ENCODE results near the gene FBXO31.

FBXO31 gene

GRCh38 chr16:87327798-87328495, 55.6 kb downstream of the FBXO31 start:
- DNase-seq = no peak

DNA sequence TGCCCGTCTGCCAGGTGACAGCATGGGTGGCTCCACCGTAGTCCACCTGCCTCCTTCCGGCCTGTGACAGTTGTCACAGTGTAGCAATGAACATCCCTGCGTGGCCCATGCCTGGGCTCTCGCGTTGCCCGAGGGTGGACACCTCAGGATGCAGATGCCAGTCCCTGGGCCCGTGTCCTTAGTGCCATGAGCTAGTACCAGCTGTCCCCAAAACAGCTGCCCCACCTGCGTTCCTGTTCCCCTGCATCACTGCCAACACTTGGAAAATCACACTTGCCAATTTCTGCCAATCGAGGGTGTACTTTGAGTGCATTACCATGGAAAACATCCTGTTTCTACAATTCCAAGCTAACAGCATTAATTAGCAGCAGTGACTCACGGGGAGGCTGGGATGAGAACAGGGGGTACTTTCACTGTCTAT, 57.4 kb downstream of the FBXO31 start:
- peak in 3 of 14 donors; percentile 9 to 35 (median 16) for DNase-seq

GRCh38 chr16:87325423-87325858, 58.1 kb downstream of the FBXO31 start:
- no peak for DNase-seq

DNA sequence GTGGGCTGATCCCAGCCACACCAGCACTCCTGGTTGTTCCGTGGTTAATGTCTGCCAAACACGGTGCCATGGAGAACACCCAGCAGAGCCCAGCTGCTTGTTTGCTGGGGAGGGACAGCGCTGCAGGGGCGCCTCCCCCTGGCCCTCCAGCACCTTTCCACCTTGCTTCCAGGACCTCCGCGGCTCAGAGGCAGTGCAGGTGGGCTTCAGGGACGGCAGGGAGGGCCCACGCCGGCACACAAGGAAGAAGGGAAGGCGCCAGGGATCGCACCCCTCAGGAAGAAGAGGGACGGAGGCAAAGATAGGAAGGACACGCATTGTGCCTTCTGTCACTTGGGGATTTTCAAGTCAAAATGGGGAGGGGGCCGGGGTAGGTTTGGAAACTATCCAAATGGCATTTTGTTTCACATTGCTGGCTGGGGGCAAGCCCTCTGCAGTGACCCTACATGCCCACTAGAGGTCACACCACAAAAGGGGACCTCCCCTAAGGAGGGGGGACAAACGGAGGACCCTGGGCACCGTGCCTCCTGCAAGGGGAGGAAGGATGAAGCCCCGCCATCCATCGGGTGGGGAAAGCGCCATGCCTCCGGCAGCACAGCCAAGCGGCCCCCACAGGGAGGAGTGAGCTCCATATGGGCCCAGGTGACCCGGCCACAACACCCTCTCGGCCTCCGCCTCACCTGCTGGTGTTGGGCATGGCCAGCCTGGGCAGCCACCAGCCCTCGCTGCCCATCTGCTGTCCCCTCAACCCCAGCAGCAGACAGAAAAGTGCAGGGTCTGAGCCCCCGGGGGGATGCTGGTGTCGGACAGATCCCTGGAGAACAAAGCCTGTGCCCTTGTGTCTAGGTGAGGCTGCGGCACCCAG, 58.9 kb downstream of the FBXO31 start:
- DNase-seq = peak in 5 of 14 donors; percentile 9 to 77 (median 28)

GRCh38 chr16:87323727-87324410, 59.7 kb downstream of the FBXO31 start:
- DNase-seq = no peak

DNA sequence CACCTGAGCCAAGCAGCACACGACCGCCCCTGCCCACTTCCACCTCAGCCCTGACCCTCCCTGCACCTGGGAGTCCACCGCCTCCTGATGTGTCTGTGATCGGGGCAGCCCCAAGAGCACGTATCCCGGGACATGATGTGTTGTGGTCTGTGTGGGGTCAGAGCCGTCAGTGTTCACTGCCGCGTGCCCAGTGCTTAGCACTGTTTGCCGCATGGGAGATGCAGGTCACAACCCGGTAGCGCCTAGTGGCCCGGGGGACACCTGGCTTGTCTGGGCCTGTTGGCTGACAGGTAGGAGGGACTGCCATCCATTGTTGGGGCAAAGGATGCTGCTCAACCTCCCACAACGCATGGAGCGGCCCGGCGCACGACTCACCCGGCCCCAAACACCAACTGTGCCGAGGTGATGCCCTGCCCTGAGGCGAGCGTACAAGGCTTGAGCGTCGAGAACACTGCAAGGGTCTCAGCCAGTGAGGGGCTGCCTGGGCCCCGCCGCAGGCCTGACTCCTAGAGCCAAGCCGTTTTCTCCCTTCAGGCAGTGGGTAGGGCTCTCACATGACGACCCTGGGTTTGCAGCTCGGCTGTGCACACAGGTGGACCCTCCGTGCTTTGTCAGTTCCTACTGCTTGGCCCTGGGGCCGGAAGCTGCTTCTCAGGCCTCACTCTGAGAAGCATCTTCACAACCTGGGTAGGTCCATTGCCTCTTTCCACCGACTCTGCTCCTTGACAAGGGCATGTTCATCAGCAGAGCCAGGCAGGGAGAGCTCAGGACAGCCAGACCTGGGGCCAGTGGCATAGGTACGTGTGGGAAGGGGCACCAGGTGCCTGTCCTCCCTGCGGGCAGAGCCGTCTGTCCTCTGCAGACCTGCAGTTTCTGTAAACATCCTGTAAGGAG, 60.5 kb downstream of the FBXO31 start:
- DNase-seq = no peak

DNA sequence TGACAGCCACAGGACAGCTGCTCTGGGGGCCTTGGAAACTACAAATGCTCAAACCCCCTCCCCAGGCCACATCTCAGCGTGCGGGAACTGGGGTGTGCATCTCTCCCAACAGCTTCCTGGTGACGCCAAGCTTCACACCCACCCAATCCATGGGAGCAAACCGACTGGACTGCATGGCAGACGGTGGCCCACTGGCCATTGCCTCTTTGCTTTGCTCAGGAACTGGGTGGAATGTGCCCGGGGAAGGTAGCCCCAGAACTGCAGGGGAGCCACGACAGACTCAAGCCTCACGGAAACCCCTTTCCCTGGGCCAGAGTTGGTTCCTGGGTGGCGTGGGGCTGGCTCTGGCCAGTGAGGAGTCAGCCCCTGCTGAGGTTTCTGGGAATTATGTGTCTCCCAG, 61.2 kb downstream of the FBXO31 start:
- DNase-seq = no peak

DNA sequence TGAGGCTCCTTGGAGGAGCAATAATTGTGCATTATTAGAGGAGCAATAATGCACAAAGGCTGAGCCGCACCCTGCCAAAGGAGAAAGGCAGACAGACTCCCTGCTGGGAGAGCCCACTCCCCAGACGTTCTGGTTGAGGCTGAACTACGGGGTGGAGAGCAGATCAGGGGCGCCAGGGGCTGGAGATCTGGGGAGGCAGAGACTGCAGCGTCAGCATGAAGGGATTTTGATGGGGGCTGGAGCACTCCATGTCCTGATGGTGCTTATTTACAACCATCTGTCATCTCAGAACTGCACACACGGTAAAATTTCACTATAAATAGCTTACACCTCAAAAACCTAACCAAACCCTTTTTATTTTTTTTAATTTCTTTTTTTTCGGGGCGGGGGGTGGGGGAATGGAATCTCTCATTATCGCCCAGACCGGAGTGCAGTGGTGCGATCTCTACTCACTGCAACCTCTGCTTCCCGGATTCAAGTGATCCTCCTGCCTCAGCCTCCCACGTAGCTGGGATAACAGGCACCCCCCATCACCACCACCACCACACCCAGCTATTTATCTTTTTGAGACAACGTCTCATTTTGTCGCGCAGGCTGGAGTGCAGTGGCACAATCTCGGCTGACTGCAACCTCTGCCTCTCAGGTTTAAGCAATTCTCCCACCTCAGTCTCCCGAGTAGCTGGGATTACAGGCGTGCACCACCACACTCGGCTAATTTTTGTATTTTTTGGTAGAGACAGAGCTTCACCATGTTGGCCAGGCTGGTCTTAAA, 62.1 kb downstream of the FBXO31 start:
- peak in 1 of 14 donors; percentile 84 for DNase-seq

GRCh38 chr16:87320510-87321227, 62.9 kb downstream of the FBXO31 start:
- no peak for DNase-seq

DNA sequence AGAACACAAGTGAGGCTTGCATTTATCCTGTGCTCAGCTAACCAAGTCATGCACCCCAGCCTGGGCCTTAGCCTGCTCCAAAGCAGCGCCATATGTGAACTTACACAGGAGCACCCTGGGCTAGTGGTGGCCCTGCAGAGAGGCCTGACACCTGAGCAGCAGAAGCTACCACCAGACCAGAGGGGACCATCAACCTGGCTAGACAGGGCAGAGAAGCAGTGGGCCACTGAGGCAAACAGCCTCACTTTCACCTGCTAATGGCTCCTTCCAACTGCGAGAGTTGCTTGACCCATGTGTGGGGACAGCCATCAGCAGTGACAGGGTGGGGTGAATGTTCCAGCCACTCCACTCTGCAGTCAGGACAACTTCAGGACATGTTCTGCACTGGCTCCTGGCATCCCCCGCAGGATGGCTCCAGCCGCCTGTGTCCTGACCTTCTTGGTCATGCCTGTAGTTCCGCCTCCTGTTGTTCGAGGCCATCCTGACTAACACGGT, 63.5 kb downstream of the FBXO31 start:
- DNase-seq = no peak

- DNase-seq = no peak
Observed at GRCh38 chr16:87319011-87319410, 64.6 kb downstream of the FBXO31 start.

DNA sequence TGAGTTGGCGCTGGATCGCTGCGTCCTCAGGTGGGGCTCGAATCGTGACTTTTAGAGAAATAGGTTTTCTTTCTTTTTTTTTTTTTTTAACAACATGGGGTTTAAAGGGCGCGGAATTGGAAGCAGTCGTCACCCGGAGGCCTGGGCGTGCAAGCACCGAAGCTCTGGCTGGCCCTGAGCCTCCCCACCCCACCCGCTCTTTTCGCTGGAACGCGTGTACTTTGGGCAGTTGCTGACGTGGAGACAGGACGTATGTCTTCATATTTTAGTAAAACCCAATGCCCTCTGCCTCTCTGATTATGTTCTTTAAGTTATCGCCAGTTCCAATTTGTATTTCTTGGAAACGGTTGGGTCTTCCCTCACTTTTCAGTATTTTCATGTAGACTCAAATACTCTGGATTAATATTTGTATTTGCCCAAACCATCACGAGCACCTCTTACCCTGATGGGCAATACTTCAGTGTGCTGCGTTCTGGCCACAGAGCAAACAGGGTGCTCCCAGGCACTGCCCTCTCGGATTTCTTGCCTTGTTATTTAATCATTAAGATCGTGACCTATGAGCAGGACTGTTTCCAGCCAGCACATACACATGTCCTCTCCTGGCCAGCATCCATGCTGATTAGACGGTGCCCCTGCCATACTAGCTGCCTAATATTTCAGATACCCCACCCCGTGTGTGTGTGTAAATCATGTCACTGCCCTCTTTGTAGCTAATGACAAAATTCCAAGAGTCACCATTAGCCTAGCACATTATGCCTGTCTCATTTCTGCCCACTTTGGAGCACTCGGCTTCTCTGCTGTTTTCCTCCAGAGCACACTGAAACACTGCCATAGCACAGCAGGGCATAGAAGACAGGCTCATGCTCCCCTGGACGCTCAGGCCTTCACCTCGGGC, 65.6 kb downstream of the FBXO31 start:
- no peak for DNase-seq

DNA sequence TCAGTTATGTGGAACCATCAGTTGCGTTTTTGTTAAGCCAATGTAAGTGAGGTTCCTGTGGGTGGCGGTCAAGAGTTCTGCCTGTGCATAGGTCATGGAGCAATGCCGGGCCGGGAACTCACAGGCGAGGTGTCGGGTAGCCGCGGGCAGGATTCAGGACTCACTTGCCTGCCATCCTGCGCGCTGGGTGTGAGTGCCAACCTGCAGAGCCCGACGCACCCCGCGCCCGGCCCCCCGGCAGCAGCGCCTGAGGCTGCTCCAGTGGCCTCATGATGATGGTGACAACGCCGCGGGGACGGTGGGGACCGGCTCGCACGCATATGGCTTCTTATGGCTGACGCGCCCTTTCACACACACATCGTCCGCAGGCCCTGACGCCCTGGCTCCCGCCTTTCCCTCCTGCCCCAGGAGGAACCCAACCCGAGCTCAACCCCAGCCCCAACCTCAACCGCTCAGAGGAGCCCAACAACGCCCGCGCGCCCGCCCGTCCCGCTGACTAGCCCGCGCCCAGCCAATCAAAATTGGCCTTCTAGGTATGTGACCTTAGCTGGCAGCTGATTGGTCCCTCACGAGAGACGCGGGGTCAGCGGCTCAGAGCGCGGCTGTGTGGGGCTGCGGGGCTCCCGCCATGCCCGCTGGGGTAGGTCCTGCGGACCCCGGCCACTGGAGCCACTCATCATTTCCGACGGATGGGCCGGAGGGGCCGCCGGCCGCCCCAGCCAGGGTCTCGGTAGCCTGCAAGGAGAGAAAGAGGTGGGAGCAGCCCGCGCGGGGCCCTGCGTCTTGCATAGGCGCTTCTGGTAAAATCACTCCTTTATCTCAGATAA, 66.4 kb downstream of the FBXO31 start, which contains the start of gene C16orf95:
TSS of gene C16orf95 (minus strand) at position 470 of the 827 bp plus-strand sequence. CDS start at position 320, 150 bp downstream.
- peak; percentile 69 to 97 (median 92) for DNase-seq

GRCh38 chr16:87316450-87316922, 67.1 kb downstream of the FBXO31 start:
- DNase-seq = no peak

DNA sequence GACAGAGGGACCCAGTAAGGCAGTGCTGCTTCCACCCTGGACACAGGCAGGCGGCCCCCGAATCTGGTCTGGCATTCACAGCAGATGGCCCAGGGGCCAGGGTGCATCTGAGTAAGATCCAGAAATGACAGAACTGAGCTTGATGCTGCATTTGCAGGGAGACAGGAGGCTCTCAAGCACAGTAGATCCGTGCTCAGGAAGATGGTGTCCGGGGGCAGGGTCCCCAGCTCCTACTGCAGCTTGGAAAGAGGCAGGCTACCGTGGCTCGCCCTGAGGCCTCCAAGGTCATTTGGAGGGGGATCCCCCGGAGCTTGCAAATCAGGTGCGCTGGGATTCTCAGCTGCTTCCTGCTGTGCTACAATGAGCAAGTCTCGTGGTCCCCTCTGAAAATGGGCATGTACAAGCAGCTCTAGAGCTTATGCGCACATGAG, 68.6 kb downstream of the FBXO31 start:
- no peak for DNase-seq

- DNase-seq = no peak
Observed at GRCh38 chr16:87312008-87312407, 71.6 kb downstream of the FBXO31 start.

- no peak for DNase-seq
Observed at GRCh38 chr16:87311387-87311786, 72.2 kb downstream of the FBXO31 start.

GRCh38 chr16:87310610-87311009, 73.0 kb downstream of the FBXO31 start:
- DNase-seq = no peak
